ENCODE measurements around the gene PFKL. TPM values are rescaled to one million over a fixed set of nuclear protein-coding genes. Genes with fewer than 3 reads are reported as not detected.

PFKL gene
- total RNA-seq, 1 experiment from 2014 or later = 90.2 TPM

GRCh38 chr21:44291078-44291935 is 8.5 kb upstream of the PFKL start:
- Mint-ChIP-seq H3K4me1 (ENCODE audit: insufficient read depth, unreplicated experiment) (no peaks in the 10 kb centered on the region), H3K27ac (ENCODE audit: low read depth, unreplicated experiment) (no peak overlapping the region), H3K36me3 (ENCODE audit: insufficient read depth, unreplicated experiment) (no peaks in the 10 kb centered on the region), H3K4me3 (ENCODE audit: unreplicated experiment) (no peak overlapping the region), H3K9me3 (ENCODE audit: unreplicated experiment) (no peaks in the 10 kb centered on the region), H3K27me3 (ENCODE audit: insufficient read depth, unreplicated experiment) (no peaks in the 10 kb centered on the region)
- ChIA-PET CTCF (no interaction called here), POLR2A (no interaction called here)
- TF ChIP-seq, protein P1, sequence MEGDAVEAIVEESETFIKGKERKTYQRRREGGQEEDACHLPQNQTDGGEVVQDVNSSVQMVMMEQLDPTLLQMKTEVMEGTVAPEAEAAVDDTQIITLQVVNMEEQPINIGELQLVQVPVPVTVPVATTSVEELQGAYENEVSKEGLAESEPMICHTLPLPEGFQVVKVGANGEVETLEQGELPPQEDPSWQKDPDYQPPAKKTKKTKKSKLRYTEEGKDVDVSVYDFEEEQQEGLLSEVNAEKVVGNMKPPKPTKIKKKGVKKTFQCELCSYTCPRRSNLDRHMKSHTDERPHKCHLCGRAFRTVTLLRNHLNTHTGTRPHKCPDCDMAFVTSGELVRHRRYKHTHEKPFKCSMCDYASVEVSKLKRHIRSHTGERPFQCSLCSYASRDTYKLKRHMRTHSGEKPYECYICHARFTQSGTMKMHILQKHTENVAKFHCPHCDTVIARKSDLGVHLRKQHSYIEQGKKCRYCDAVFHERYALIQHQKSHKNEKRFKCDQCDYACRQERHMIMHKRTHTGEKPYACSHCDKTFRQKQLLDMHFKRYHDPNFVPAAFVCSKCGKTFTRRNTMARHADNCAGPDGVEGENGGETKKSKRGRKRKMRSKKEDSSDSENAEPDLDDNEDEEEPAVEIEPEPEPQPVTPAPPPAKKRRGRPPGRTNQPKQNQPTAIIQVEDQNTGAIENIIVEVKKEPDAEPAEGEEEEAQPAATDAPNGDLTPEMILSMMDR (IDR thresholded peaks at IDR 0.05; ENCODE audit: unreplicated experiment) = no peak
- intact Hi-C loops (cut with micrococcal nuclease) = no loop called here
- no TSS peak for BruUV-seq (replicated peaks)
- DNase-seq (ENCODE audit: unreplicated experiment) = no peak

DNA sequence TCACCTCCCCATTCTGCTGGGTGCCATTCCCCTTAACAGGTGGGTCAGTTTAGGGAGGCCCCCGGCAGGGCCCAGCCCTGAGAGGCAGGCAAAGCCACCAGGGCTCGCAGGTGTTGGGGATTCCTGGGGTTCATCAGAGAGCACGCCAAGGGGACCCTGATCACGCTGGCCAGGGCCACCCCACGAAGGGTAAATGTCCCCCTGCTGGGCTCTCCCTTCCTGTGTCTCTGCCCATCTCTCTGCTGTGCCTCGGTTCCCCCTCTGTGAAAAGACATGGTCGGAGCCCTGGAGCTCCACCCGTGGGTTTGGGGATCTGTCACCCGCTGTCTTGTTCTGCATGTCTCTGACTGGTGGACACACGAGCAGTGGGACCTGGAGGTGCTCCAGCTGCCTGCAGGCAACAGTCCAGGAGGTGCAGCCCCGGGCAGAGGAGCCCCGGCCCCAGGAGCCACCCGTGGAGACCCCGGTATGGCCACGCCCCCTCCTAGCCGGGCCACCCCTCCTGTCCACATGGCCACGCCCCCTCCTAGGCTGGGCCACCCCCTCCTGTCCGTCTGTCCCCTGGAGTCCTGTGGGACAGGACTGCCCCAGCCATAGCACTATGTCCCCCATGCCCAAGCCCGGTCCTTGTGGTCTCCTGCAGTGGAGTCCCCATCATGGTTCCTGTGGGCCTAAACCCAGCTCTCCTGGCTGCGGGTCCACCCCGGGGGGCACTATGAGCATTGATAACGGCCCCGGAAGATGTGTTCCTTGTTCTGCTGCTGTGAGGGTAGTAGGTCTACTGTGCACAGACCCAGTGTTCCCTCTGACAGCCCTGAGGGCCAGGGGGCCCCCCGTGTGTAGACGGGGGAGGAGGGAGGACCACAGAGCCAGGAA is 7.7 kb upstream of the PFKL start:
- TF ChIP-seq, protein P1 (IDR thresholded peaks at IDR 0.05; ENCODE audit: unreplicated experiment) = no peak
- intact Hi-C loops (cut with micrococcal nuclease) = no loop called here
- CTCF ChIA-PET = no interaction called here
- BruUV-seq (replicated peaks) = no TSS peak
- H3K27me3 Mint-ChIP-seq (ENCODE audit: insufficient read depth, unreplicated experiment) = no peaks in the 10 kb centered on the region
- H3K36me3 Mint-ChIP-seq (ENCODE audit: insufficient read depth, unreplicated experiment) = no peaks in the 10 kb centered on the region
- POLR2A ChIA-PET = no interaction called here
- H3K9me3 Mint-ChIP-seq (ENCODE audit: unreplicated experiment) = no peaks in the 10 kb centered on the region
- H3K4me1 Mint-ChIP-seq (ENCODE audit: insufficient read depth, unreplicated experiment) = no peaks in the 10 kb centered on the region
- H3K4me3 Mint-ChIP-seq (ENCODE audit: unreplicated experiment) = no peak overlapping the region
- no peak overlapping the region for H3K27ac Mint-ChIP-seq (ENCODE audit: low read depth, unreplicated experiment)
- DNase-seq (ENCODE audit: unreplicated experiment) = no peak

GRCh38 chr21:44292812-44293195 is 7.0 kb upstream of the PFKL start:
- DNase-seq (ENCODE audit: unreplicated experiment) = no peak
- Mint-ChIP-seq H3K4me1 (ENCODE audit: insufficient read depth, unreplicated experiment) (no peaks in the 10 kb centered on the region), H3K9me3 (ENCODE audit: unreplicated experiment) (no peaks in the 10 kb centered on the region), H3K4me3 (ENCODE audit: unreplicated experiment) (no peak overlapping the region), H3K27me3 (ENCODE audit: insufficient read depth, unreplicated experiment) (no peaks in the 10 kb centered on the region), H3K27ac (ENCODE audit: low read depth, unreplicated experiment) (no peak overlapping the region), H3K36me3 (ENCODE audit: insufficient read depth, unreplicated experiment) (no peaks in the 10 kb centered on the region)
- TF ChIP-seq, protein P1 (IDR thresholded peaks at IDR 0.05; ENCODE audit: unreplicated experiment) = no peak
- intact Hi-C loops (cut with micrococcal nuclease) = no loop called here
- ChIA-PET POLR2A (no interaction called here), CTCF (interaction anchor here (0.6 kb wide), 1 partner anchor 16 kb away, joined by 3 read pairs; no protein-coding TSS in a partner anchor)
- BruUV-seq (replicated peaks) = no TSS peak

DNA sequence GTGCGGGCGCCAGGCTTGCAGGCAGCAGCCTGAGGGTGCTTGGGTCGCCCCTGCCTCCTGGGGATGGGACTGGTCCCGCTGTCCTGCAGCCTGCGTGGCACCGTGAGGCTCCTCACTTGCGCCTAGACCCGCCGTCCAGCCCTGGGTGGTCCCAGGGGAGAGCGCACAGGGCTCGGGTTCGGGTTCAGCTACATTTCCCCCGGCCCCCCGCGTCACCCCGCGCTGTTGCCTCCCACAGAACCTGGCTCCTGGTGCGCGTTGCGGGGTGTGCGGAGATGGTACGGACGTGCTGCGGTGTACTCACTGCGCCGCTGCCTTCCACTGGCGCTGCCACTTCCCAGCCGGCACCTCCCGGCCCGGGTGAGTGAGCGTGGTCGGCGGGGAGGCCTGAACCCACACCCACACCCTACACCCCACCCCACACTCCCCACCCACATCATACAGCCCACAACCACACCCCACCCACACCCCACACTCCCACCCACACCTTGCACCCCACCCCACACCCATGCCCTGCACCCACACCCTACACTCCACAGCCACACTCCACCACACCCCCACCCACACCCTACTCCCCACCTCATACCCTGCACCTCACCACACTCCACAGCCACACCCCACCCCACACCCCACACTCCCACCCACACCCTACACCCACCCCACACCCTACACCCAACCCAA is 6.2 kb upstream of the PFKL start:
- POLR2A ChIA-PET = no interaction called here
- no peak for DNase-seq (ENCODE audit: unreplicated experiment)
- H3K4me1 Mint-ChIP-seq (ENCODE audit: insufficient read depth, unreplicated experiment) = no peaks in the 10 kb centered on the region
- H3K9me3 Mint-ChIP-seq (ENCODE audit: unreplicated experiment) = no peaks in the 10 kb centered on the region
- TF ChIP-seq, protein P1 (IDR thresholded peaks at IDR 0.05; ENCODE audit: unreplicated experiment) = no peak
- BruUV-seq (replicated peaks) = no TSS peak
- no peak overlapping the region for H3K4me3 Mint-ChIP-seq (ENCODE audit: unreplicated experiment)
- no peak overlapping the region for H3K27ac Mint-ChIP-seq (ENCODE audit: low read depth, unreplicated experiment)
- intact Hi-C loops (cut with micrococcal nuclease) = no loop called here
- CTCF ChIA-PET = interaction anchor here (0.7 kb wide), 1 partner anchor 1980 kb away, joined by 4 read pairs; no protein-coding TSS in a partner anchor
- no peaks in the 10 kb centered on the region for H3K36me3 Mint-ChIP-seq (ENCODE audit: insufficient read depth, unreplicated experiment)
- no peaks in the 10 kb centered on the region for H3K27me3 Mint-ChIP-seq (ENCODE audit: insufficient read depth, unreplicated experiment)
